ENCODE measurements around the gene WNT5A. TPM values are rescaled to one million over a fixed set of nuclear protein-coding genes. Genes with fewer than 3 reads are reported as not detected.

The WNT5A gene
- total RNA-seq, 1 experiment from 2014 or later: 0.15 TPM

DNA sequence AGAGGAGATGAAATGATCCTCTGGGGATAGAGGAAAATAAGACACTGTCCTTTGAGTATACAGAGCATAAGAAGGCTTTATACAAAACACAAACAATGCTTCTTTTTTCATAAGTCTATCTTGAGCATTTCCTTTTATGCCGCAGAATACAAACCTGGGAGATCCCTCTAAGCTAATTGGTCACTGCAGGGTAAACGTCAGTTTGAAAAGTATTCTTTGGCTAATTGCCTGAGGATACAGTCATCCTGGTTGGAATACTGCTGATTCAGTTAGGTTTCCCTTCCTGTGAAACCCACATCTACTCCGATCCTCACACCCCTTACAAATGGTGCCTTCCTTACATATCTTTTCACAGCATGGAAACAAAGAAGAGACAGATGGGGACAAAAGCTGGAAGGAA is 10.6 kb downstream of the WNT5A start:
- Histone ChIP-seq H3K9me2 (ENCODE audit: insufficient read depth) (no peaks in the 10 kb centered on the region), H3K27me3 (ENCODE audit: insufficient read depth, low read length) (no peaks in the 10 kb centered on the region), H2AFZ (ENCODE audit: low read depth, low read length, poor library complexity, severe bottlenecking) (no peak overlapping the region), H3K4me2 (ENCODE audit: low read length) (no peak overlapping the region), H3K9ac (ENCODE audit: low read length) (no peak overlapping the region), H3K9me3 (ENCODE audit: control insufficient read depth in 1 of 2, insufficient read depth in 1 of 2, low read depth in 1 of 2, low read length in 2 of 2) (no peaks in the 10 kb centered on the region; a peak in 2 of 4 replicates), H3K36me3 (ENCODE audit: control insufficient read depth in 1 of 2, insufficient read depth in 2 of 2, low read length in 2 of 2) (no peaks in the 10 kb centered on the region), H3K27ac (ENCODE audit: low read depth, low read length) (no peak overlapping the region), H3K4me3 (replicated peaks in 1 of 2; ENCODE audit: low read depth in 1 of 2, low read length in 2 of 2) (no peak overlapping the region), H3K4me1 (ENCODE audit: control insufficient read depth in 1 of 2, insufficient read depth in 2 of 2, low read length in 2 of 2) (no peaks in the 10 kb centered on the region), H3K79me2 (ENCODE audit: insufficient read depth, low read length) (no peaks in the 10 kb centered on the region), H4K20me1 (ENCODE audit: insufficient read depth) (no peaks in the 10 kb centered on the region)
- ChIA-PET RAD21 (ENCODE audit: low non-redundant PET in 1 of 2, low total read pairs in 2 of 2, uncharacterized antibody in 2 of 2, unreplicated experiment in 2 of 2) (no interaction called here), POLR2A (no interaction called here), CTCF (no interaction called here)
- DNase-seq (ENCODE audit: low read depth, low spot score) (no peak), ATAC-seq (no peak)
- intact Hi-C loops (cut with micrococcal nuclease): no loop called here
- TF ChIP-seq, protein P1, sequence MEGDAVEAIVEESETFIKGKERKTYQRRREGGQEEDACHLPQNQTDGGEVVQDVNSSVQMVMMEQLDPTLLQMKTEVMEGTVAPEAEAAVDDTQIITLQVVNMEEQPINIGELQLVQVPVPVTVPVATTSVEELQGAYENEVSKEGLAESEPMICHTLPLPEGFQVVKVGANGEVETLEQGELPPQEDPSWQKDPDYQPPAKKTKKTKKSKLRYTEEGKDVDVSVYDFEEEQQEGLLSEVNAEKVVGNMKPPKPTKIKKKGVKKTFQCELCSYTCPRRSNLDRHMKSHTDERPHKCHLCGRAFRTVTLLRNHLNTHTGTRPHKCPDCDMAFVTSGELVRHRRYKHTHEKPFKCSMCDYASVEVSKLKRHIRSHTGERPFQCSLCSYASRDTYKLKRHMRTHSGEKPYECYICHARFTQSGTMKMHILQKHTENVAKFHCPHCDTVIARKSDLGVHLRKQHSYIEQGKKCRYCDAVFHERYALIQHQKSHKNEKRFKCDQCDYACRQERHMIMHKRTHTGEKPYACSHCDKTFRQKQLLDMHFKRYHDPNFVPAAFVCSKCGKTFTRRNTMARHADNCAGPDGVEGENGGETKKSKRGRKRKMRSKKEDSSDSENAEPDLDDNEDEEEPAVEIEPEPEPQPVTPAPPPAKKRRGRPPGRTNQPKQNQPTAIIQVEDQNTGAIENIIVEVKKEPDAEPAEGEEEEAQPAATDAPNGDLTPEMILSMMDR (IDR thresholded peaks at IDR 0.05 in 2 of 3, conservative IDR thresholded peaks at IDR 0.05 in 1 of 3; ENCODE audit: borderline replicate concordance in 1 of 3, insufficient read depth in 1 of 3, low read depth in 2 of 3, low read length in 2 of 3): no peak
- TF ChIP-seq, protein P2, sequence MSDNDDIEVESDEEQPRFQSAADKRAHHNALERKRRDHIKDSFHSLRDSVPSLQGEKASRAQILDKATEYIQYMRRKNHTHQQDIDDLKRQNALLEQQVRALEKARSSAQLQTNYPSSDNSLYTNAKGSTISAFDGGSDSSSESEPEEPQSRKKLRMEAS (IDR thresholded peaks at IDR 0.05): no peak
- TF ChIP-seq FOSL1 (IDR thresholded peaks at IDR 0.05; ENCODE audit: low read depth) (no peak), EGR1 (IDR thresholded peaks at IDR 0.05; ENCODE audit: low read depth) (no peak), ELF1 (IDR thresholded peaks at IDR 0.05; ENCODE audit: borderline replicate concordance, low read depth) (no peak)
- BruUV-seq (replicated peaks): no TSS peak

DNA sequence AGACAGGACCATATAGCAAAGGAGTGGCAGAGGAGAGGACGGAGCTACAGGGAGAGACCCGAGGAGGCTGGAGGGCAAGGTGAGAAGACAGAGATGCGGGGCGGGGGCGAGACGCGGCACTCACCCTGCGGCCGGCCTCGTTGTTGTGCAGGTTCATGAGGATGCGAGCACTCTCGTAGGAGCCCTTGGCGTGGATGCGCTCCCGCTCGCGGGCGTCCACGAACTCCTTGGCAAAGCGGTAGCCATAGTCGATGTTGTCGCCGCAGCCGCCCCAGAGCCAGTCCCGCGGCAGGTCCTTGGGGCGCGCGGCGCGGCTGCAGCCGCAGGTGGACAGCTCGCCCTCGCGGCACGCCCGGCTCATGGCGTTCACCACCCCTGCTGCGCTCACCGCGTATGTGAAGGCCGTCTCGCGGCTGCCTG is 12.9 kb downstream of the WNT5A start:
- no peak for DNase-seq (ENCODE audit: low read depth, low spot score)
- Histone ChIP-seq H3K9me3 (ENCODE audit: control insufficient read depth in 1 of 2, insufficient read depth in 1 of 2, low read depth in 1 of 2, low read length in 2 of 2) (no peaks in the 10 kb centered on the region; a peak in 2 of 4 replicates), H2AFZ (ENCODE audit: low read depth, low read length, poor library complexity, severe bottlenecking) (no peak overlapping the region), H3K4me3 (replicated peaks in 1 of 2; ENCODE audit: low read depth in 1 of 2, low read length in 2 of 2) (no peak overlapping the region), H3K27ac (ENCODE audit: low read depth, low read length) (no peak overlapping the region), H3K27me3 (ENCODE audit: insufficient read depth, low read length) (no peaks in the 10 kb centered on the region), H3K4me1 (ENCODE audit: control insufficient read depth in 1 of 2, insufficient read depth in 2 of 2, low read length in 2 of 2) (no peaks in the 10 kb centered on the region), H3K36me3 (ENCODE audit: control insufficient read depth in 1 of 2, insufficient read depth in 2 of 2, low read length in 2 of 2) (no peaks in the 10 kb centered on the region), H3K4me2 (ENCODE audit: low read length) (no peak overlapping the region), H3K79me2 (ENCODE audit: insufficient read depth, low read length) (no peaks in the 10 kb centered on the region), H4K20me1 (ENCODE audit: insufficient read depth) (no peaks in the 10 kb centered on the region), H3K9me2 (ENCODE audit: insufficient read depth) (no peaks in the 10 kb centered on the region), H3K9ac (ENCODE audit: low read length) (no peak overlapping the region)
- ChIA-PET CTCF (no interaction called here), RAD21 (ENCODE audit: low non-redundant PET in 1 of 2, low total read pairs in 2 of 2, uncharacterized antibody in 2 of 2, unreplicated experiment in 2 of 2) (no interaction called here), POLR2A (no interaction called here)
- intact Hi-C loops (cut with micrococcal nuclease): no loop called here
- ATAC-seq: no peak
- TF ChIP-seq SIN3A (IDR thresholded peaks at IDR 0.05; ENCODE audit: low read depth): no peak
- TF ChIP-seq, protein P3, sequence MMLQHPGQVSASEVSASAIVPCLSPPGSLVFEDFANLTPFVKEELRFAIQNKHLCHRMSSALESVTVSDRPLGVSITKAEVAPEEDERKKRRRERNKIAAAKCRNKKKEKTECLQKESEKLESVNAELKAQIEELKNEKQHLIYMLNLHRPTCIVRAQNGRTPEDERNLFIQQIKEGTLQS (IDR thresholded peaks at IDR 0.05): no peak
- TF ChIP-seq YY1 (IDR thresholded peaks at IDR 0.05; ENCODE audit: extremely low read depth, insufficient replicate concordance, low read depth, low read length): no peak
- no peak for TF ChIP-seq POLR2A (IDR thresholded peaks at IDR 0.05; ENCODE audit: borderline replicate concordance, extremely low read depth, insufficient read depth, insufficient read length)
- BruUV-seq (replicated peaks): no TSS peak

Measured in HCT116 (cell line).